Osteoblast (primary cell): ENCODE results near the gene TNFRSF1B. TPM values are rescaled to one million over a fixed set of nuclear protein-coding genes. Genes with fewer than 3 reads are reported as not detected.

Experiments used
- DNase-seq: peaks from one replicate; pipeline ENCODE4 v3.0.0; 2011; ENCODE audit warnings: low spot score, mixed read lengths; ENCODE audit not compliant: insufficient read length; ENCODE audit errors: missing footprints
- H2AFZ ChIP-seq: 2 replicates; pipeline ENCODE4 v1.6.0; 2011; ENCODE audit warnings: mild to moderate bottlenecking, low read length
- H3K27ac ChIP-seq: 2 replicates; pipeline ENCODE4 v1.5.1; 2011; ENCODE audit warnings: mild to moderate bottlenecking, low read depth, low read length, moderate library complexity
- H3K27me3 ChIP-seq: 2 replicates; pipeline ENCODE4 v1.6.0; 2012; ENCODE audit warnings: mild to moderate bottlenecking, control low read depth, inconsistent platforms, low read length, moderate library complexity; ENCODE audit not compliant: insufficient read depth
- H3K36me3 ChIP-seq: 2 replicates; pipeline ENCODE4 v1.5.1; 2011; ENCODE audit warnings: mild to moderate bottlenecking, low read length, control low read depth, moderate library complexity; ENCODE audit not compliant: insufficient read depth
- H3K4me1 ChIP-seq: 2 replicates; pipeline ENCODE4 v1.5.1; 2011; ENCODE audit warnings: mild to moderate bottlenecking, low read length, control low read depth, moderate library complexity; ENCODE audit not compliant: insufficient read depth
- H3K4me2 ChIP-seq: 2 replicates; pipeline ENCODE4 v1.6.0; 2011; ENCODE audit warnings: mild to moderate bottlenecking, low read length; ENCODE audit not compliant: insufficient read depth
- H3K4me3 ChIP-seq: fragments of 200-600 bp; sonication (generic); 3 replicates; pipeline ENCODE4 v1.5.1; 2012; ENCODE audit warnings: mild to moderate bottlenecking, low read length, inconsistent platforms; ENCODE audit not compliant: insufficient read depth
- H3K79me2 ChIP-seq: 2 replicates; pipeline ENCODE4 v1.6.0; 2012; ENCODE audit warnings: mild to moderate bottlenecking, low read length, control low read depth, inconsistent platforms; ENCODE audit not compliant: insufficient read depth
- H3K9me3 ChIP-seq: 2 replicates; pipeline ENCODE4 v1.5.1; 2011; ENCODE audit warnings: low read depth, low read length, control low read depth
- H4K20me1 ChIP-seq: 2 replicates; pipeline ENCODE4 v1.6.0; 2012; ENCODE audit warnings: mild to moderate bottlenecking, low read length, control low read depth; ENCODE audit not compliant: insufficient read depth
- total RNA-seq: library from RNA; depleted of rRNA; stranded (reverse); fragments of >200 nt; gene quantifications from 2 replicates; pipeline ENCODE4 v1.2.3, GENCODE V29; 2012
- TF ChIP-seq, protein P1 (sequence below): IDR thresholded peaks from 2 replicates; pipeline ENCODE4 v1.5.1; 2011; ENCODE audit warnings: mild to moderate bottlenecking, low read depth, low read length, moderate library complexity; ENCODE audit errors: extremely low read depth

TNFRSF1B gene
- total RNA-seq, 1 donor: 12.7 TPM

DNA sequence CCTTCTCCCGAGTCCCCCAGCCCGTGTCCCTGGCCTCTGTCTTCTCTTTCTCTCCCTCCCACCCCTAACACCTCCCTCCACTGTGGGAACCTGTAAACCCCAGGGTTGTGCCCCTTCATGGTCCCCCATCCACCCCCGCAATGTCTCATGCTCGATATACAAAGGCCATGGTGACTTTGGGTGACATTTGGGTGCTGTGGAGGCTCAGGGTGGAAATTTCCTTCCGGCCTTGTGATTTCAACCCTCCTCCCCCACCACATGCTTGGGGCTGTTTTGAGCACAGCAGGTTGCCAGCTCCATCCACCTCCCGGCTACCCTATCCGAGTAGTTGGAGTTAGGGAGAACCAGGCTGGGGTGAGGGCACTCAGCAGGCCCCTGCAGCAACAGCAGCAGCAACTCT lies 37.3 kb downstream of the TNFRSF1B start:
- no peaks in the 10 kb centered on the region for H3K4me1 ChIP-seq
- H3K4me3 ChIP-seq: no peak overlapping the region
- no peaks in the 10 kb centered on the region for H4K20me1 ChIP-seq
- peak; percentile 41 for DNase-seq
- H3K36me3 ChIP-seq: peaks cover 20% of the 10 kb centered on the region
- TF ChIP-seq, protein P1, sequence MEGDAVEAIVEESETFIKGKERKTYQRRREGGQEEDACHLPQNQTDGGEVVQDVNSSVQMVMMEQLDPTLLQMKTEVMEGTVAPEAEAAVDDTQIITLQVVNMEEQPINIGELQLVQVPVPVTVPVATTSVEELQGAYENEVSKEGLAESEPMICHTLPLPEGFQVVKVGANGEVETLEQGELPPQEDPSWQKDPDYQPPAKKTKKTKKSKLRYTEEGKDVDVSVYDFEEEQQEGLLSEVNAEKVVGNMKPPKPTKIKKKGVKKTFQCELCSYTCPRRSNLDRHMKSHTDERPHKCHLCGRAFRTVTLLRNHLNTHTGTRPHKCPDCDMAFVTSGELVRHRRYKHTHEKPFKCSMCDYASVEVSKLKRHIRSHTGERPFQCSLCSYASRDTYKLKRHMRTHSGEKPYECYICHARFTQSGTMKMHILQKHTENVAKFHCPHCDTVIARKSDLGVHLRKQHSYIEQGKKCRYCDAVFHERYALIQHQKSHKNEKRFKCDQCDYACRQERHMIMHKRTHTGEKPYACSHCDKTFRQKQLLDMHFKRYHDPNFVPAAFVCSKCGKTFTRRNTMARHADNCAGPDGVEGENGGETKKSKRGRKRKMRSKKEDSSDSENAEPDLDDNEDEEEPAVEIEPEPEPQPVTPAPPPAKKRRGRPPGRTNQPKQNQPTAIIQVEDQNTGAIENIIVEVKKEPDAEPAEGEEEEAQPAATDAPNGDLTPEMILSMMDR: no peak
- no peak overlapping the region for H3K27ac ChIP-seq
- H2AFZ ChIP-seq: no peak overlapping the region
- H3K79me2 ChIP-seq: no peaks in the 10 kb centered on the region
- no peaks in the 10 kb centered on the region for H3K27me3 ChIP-seq
- H3K4me2 ChIP-seq: no peak overlapping the region
- no peaks in the 10 kb centered on the region for H3K9me3 ChIP-seq

DNA sequence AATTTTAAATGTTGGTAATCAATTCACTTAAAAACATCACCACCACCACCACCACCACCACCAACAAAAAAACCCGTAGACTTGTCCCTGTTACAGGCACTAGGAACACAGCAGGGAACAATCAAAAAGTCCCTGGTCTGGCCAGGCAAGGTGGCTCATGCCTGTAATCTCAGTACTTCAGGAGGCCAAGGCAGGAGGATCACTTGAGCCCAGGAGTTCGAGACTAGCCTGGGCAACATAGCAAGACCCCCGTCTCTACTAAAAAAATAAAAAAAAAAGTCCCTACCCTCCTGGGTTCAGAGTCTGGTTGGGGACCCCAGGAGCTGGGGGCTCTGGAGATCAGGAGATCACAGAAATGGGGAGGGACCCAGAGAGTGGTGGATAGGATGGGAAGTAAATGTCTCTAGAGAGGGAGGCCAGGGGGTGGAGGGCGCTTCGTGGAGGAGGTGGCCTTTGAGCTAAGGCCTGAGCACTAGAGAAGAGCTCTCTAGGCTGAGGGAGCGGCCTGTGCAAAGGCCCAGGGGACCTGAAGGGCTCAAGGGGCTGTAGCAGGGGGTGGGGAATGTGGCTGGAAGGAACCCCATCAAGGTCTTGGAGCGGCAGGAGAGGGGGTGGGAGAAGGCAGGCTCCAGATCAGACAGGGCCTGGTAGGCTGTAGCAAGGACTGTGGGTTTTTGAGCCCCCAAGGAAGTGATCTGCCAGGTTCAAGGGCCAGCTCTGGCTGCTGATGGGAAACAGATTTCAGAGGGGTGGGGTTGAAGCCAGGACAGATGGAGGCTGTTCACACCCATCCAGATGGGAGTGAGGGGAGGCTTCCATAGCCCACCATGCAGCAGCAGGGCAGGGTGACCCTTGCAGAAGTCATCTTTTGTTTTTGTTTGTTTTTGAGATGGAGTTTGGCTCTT lies 38.2 kb downstream of the TNFRSF1B start:
- H3K27me3 ChIP-seq: no peaks in the 10 kb centered on the region
- H3K27ac ChIP-seq: no peak overlapping the region
- H3K4me1 ChIP-seq: no peaks in the 10 kb centered on the region
- no peak overlapping the region for H3K4me3 ChIP-seq
- peaks cover 20% of the 10 kb centered on the region for H3K36me3 ChIP-seq
- H3K79me2 ChIP-seq: no peaks in the 10 kb centered on the region
- TF ChIP-seq, protein P1: no peak
- H4K20me1 ChIP-seq: no peaks in the 10 kb centered on the region
- no peaks in the 10 kb centered on the region for H3K9me3 ChIP-seq
- DNase-seq: peak; percentile 77
- H2AFZ ChIP-seq: no peak overlapping the region
- no peak overlapping the region for H3K4me2 ChIP-seq

DNA sequence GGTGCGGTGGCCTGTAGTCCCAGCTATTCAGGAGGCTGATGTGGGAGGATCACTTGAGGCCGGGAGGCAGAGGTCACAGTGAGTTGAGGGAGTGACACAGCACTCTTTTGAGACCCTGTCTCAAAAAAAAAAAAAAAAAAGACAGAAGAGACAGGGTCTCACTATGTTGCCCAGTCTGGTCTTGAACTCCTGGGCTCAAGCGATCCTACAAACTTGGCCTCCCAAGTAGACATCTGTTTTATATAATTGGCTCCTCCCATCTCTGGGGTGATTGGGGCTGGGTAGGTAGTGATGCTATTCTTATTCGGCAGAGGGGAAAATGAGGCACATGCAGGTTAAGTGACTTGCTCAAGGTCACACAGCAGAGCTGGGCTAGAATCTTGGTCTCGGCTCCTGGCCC lies 39.4 kb downstream of the TNFRSF1B start:
- no peak overlapping the region for H3K4me2 ChIP-seq
- no peak overlapping the region for H3K4me3 ChIP-seq
- peak; percentile 31 for DNase-seq
- H4K20me1 ChIP-seq: no peaks in the 10 kb centered on the region
- H3K4me1 ChIP-seq: no peaks in the 10 kb centered on the region
- H2AFZ ChIP-seq: no peak overlapping the region
- H3K36me3 ChIP-seq: peaks cover 20% of the 10 kb centered on the region
- no peaks in the 10 kb centered on the region for H3K27me3 ChIP-seq
- H3K27ac ChIP-seq: no peak overlapping the region
- H3K79me2 ChIP-seq: no peaks in the 10 kb centered on the region
- no peaks in the 10 kb centered on the region for H3K9me3 ChIP-seq
- TF ChIP-seq, protein P1: no peak

DNA sequence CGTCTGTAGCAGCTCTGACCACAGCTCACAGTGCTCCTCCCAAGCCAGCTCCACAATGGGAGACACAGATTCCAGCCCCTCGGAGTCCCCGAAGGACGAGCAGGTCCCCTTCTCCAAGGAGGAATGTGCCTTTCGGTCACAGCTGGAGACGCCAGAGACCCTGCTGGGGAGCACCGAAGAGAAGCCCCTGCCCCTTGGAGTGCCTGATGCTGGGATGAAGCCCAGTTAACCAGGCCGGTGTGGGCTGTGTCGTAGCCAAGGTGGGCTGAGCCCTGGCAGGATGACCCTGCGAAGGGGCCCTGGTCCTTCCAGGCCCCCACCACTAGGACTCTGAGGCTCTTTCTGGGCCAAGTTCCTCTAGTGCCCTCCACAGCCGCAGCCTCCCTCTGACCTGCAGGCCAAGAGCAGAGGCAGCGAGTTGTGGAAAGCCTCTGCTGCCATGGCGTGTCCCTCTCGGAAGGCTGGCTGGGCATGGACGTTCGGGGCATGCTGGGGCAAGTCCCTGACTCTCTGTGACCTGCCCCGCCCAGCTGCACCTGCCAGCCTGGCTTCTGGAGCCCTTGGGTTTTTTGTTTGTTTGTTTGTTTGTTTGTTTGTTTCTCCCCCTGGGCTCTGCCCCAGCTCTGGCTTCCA lies 40.1 kb downstream of the TNFRSF1B start:
- Histone ChIP-seq H3K27me3 (no peaks in the 10 kb centered on the region), H4K20me1 (no peaks in the 10 kb centered on the region), H3K36me3 (peaks cover 19% of the 10 kb centered on the region), H3K4me3 (no peak overlapping the region), H2AFZ (no peak overlapping the region), H3K9me3 (no peaks in the 10 kb centered on the region), H3K4me1 (no peaks in the 10 kb centered on the region), H3K4me2 (no peak overlapping the region), H3K79me2 (no peaks in the 10 kb centered on the region), H3K27ac (no peak overlapping the region)
- TF ChIP-seq, protein P1: no peak
- DNase-seq: peak; percentile 34
